Inflammatory macrophage treated with lipopolysaccharide for 4 hours (primary cell): ENCODE measurements around the gene SAMD9L.

Source experiments
- DNase-seq: peaks from one replicate; pipeline ENCODE4 v3.0.0-alpha.2; 2020

The SAMD9L gene

GRCh38 chr7:93148144-93148543 lies at the start of gene SAMD9L:
SAMD9L (minus strand) TSS chr7:93148385; CDS start chr7:93135971, 12,414 bp downstream.
- peak; percentile 83 for DNase-seq

- DNase-seq: peak; percentile 68
Measured at GRCh38 chr7:93196336-93196735, 48.2 kb upstream of the SAMD9L start.

GRCh38 chr7:93194386-93194785 lies 46.2 kb upstream of the SAMD9L start:
- peak; percentile 73 for DNase-seq

GRCh38 chr7:93188870-93189634 lies 40.9 kb upstream of the SAMD9L start:
- peak; percentile 73 for DNase-seq

- peak; percentile 56 for DNase-seq
Measured at GRCh38 chr7:93185303-93186027, 37.3 kb upstream of the SAMD9L start.

GRCh38 chr7:93179173-93179572 lies 31.0 kb upstream of the SAMD9L start:
- no peak for DNase-seq

- peak; percentile 54 for DNase-seq
Measured at GRCh38 chr7:93178213-93178612, 30.0 kb upstream of the SAMD9L start.

GRCh38 chr7:93176992-93177580 lies 28.9 kb upstream of the SAMD9L start:
- peak; percentile 68 for DNase-seq

GRCh38 chr7:93175219-93175618 lies 27.0 kb upstream of the SAMD9L start:
- no peak for DNase-seq

GRCh38 chr7:93172683-93173082 lies 24.5 kb upstream of the SAMD9L start:
- no peak for DNase-seq

- peak; percentile 37 for DNase-seq
Measured at GRCh38 chr7:93171606-93172226, 23.5 kb upstream of the SAMD9L start.

GRCh38 chr7:93165447-93165846 lies 17.3 kb upstream of the SAMD9L start:
- peak; percentile 92 for DNase-seq

- no peak for DNase-seq
Measured at GRCh38 chr7:93164766-93165165, 16.6 kb upstream of the SAMD9L start.

GRCh38 chr7:93161181-93161762 lies 13.1 kb upstream of the SAMD9L start:
- no peak for DNase-seq

- no peak for DNase-seq
Measured at GRCh38 chr7:93160410-93160809, 12.2 kb upstream of the SAMD9L start.

- no peak for DNase-seq
Measured at GRCh38 chr7:93159490-93159889, 11.3 kb upstream of the SAMD9L start.

- DNase-seq: no peak
Measured at GRCh38 chr7:93156884-93157283, 8.7 kb upstream of the SAMD9L start.

GRCh38 chr7:93150200-93150835 lies 2.1 kb upstream of the SAMD9L start:
- DNase-seq: peak; percentile 63

GRCh38 chr7:93148727-93149126 lies 542 bp upstream of the SAMD9L start:
- DNase-seq: no peak

GRCh38 chr7:93147363-93147762 lies 822 bp downstream of the SAMD9L start:
- peak; percentile 75 for DNase-seq

GRCh38 chr7:93146472-93147141 lies 1.6 kb downstream of the SAMD9L start:
- peak; percentile 67 for DNase-seq

GRCh38 chr7:93146036-93146435 lies 2.1 kb downstream of the SAMD9L start:
- DNase-seq: no peak
